C1 segment of cervical spinal cord (tissue), 14 donors: ENCODE data around the gene FAM20C.

Experiments
- DNase-seq, 14 donors: peaks; one replicate each; lab custom pipeline; 2025; lab: John Stamatoyannopoulos, UW

FAM20C gene

GRCh38 chr7:266851-267840 lies 74.8 kb downstream of the FAM20C start:
- no peak for DNase-seq

DNA sequence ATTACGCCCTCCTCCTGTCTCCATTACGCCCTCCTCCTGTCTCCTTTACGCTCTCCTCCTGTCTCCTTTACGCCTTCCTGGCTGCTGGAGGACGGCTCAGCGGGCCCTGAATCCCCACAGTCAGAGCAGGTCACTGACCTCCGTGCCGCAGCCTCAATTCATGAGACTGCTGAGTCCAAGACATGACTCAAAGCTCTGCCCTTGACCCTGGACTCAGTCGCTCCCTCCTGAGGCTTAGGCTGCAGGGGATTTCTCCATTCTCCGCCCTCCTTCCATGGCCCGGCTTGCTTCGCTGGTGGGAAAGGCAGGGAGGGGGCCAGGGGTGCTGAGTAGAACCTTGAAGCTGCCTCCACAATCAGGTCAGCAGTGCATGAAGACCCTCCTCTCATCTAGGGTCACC lies 76.6 kb downstream of the FAM20C start:
- DNase-seq = no peak

GRCh38 chr7:269721-270120 lies 77.3 kb downstream of the FAM20C start:
- DNase-seq = no peak

GRCh38 chr7:270351-270983 lies 78.1 kb downstream of the FAM20C start:
- no peak for DNase-seq

- no peak for DNase-seq
These were observed 79.1 kb downstream of the FAM20C start for GRCh38 chr7:271266-272107.

GRCh38 chr7:272108-272615 lies 79.8 kb downstream of the FAM20C start:
- DNase-seq = no peak

DNA sequence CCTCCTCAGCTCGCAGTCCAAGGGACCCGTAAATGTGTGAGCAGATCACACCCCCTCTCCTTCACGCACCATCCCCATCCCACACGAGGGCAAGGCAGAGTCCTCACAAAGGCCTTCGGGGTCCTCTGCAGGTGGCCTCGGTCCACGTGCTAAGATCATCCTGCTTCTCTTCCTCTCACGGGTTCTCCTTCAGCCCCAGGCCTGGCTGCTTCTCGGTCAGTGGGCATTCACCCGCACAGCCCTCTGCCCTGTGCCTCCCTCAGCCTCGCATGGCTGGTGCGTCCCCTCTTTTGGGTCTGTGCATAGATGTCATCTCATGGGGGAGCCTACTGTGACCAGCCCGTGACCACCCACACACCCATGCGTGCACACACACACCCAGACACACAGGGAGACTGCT lies 80.3 kb downstream of the FAM20C start:
- DNase-seq = no peak

DNA sequence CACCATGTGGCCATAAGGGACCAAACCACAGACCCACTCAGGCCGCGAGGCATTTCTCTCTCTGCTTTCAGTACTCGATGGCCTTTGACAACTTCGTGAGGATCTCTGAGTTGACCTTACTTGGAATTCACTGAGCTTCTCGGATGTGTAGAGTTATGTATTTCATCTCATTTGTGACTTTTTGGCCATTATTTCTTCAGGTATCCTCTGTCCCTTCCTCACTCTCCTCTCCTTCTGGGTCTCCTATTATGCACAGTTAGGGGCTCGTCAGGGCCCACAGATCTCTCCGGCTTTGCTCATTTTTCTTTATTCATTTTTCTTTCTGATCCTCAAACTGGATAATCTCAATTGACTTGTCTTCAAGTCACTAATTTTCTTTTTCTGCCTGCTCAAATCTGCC lies 81.0 kb downstream of the FAM20C start:
- DNase-seq = no peak

DNA sequence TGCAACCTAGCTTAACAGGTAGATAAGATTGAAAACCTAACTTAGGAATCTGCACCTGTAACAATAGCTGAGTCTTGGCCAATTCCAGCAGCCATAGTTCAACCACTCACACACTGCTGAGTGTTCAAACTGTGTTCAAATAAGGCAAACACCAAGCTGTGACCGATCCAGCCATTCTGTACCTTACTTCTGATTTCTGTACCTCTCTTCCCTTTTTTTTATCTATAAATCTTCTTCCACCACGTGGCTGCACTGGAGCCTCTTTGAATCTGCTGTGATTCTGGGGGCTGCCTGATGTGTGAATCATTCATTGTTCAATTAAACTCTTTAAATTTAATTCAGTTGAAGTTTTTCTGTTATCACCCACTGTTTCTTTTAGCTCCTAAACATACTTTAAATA lies 81.9 kb downstream of the FAM20C start:
- no peak for DNase-seq

GRCh38 chr7:276230-276835 lies 84.0 kb downstream of the FAM20C start:
- DNase-seq = no peak

- no peak for DNase-seq
These were observed 84.9 kb downstream of the FAM20C start for GRCh38 chr7:277228-277627.

DNA sequence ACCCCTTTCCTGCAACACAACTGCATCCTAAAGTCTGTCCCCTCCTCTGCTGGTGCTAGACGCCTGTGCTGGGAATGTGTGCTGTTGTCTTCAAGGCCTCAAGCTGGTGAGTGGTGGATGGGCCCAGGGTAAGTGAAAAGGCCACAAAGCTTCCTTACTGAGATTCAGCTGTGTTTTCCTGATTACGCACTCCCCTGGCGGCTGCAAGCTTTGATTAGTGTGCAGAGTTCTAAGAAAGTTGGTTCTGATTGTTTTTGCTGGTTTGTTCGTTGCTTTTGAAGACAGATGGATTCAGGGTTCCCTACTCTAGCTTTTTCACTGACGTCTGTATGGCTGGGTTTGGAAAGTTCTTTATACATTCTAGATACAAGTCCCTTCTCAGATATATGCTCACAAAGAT lies 85.7 kb downstream of the FAM20C start:
- DNase-seq = no peak

- no peak for DNase-seq
These were observed 87.5 kb downstream of the FAM20C start for GRCh38 chr7:279821-280220.

DNA sequence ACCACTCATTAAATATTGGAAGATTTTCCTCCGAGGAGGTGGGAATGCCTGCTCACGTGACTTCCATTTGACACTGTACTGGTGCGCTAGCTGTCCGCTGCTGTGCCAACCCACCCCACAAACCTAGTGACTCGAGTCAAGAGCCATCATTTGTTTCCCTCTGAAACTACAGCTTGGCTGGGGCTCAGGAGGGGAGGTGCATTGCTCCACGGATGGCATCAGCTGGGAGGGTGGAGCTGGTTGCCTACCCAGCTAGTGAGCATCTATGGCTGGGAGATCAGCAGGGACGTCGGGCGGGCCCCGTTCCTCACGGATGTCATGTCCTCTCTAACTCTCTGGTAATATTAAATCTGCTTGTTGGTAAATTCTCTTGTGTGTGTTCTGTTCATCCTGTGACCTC lies 88.1 kb downstream of the FAM20C start:
- DNase-seq = no peak

GRCh38 chr7:281637-282036 lies 89.3 kb downstream of the FAM20C start:
- no peak for DNase-seq

GRCh38 chr7:282621-283020 lies 90.2 kb downstream of the FAM20C start:
- DNase-seq = no peak

DNA sequence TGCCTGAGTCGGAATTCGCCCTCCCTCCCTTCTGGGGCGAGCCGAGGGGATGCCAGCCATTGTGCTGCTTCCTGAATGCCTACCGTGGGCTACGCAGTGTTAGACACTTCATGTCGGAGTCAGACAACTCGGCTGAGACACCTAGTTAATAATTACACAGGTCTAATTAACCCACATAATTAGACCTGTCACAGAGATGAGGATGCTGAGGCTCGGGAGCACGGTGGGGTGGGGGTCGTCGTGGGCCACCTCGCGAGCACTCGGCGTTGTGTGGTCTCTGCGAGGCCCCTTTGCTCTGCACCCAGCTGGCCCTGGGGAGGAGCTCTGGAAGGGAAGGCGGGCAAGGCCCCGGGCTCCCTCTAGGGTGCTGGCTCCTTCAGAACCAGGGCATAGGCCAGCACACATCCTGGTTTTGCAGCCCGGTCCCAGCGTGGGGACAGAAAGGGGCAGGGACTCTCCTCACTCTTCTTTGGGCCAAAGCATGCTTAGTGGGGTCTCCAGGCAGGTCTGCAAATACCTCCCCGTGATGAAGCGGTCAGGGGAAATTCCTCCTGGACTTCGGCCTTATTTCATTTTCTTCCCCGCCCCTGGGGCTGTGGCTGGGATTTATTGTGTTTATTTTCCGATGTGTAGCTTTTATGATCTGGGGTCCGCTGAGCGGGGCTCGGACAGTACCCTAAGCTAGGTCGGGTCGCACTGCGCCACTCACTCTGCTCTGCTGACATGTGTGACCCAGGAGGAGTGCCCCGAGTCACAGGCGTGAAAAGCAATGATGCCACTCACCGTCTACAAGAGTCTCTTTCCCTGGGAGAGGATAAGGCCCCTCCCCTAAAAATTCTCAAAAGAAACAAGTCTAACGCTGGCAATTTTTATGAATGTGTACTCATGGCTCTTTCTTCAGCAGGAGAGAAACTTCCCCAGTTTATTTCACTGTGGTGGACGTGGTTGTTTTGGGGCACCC lies 92.7 kb downstream of the FAM20C start:
- DNase-seq = no peak

DNA sequence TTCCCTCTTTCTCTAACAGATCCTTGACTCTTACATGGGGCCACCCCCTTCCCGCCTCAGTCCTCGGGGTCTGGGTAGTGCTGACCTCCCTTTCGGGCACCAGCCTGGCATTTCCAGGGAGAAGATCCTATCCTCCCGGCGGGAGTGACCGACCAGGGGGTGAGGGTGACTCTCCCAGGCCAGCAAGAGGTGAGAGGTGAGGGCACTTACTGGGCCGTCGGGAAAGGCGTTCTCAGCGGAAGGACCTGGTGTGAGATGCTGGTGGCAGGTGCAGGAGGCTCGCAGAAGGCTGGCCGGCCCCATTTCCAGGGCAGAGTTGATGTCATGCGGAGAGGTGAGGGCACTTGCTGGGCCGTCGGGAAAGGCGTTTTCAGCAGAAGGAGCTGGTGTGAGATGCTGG lies 93.4 kb downstream of the FAM20C start:
- DNase-seq = no peak

GRCh38 chr7:286266-286665 lies 93.9 kb downstream of the FAM20C start:
- DNase-seq = no peak

GRCh38 chr7:288671-289101 lies 96.3 kb downstream of the FAM20C start:
- no peak for DNase-seq
